ENCODE results near the gene PTPRZ1. TPM values are rescaled to one million over a fixed set of nuclear protein-coding genes. Genes with fewer than 3 reads are reported as not detected.

The PTPRZ1 gene
- total RNA-seq, 1 experiment from 2014 or later = not detected

- DNase-seq (ENCODE audit: extremely low read depth, low read depth) = no peak
Observed at GRCh38 chr7:121887634-121888033, 14.7 kb downstream of the PTPRZ1 start.

DNA sequence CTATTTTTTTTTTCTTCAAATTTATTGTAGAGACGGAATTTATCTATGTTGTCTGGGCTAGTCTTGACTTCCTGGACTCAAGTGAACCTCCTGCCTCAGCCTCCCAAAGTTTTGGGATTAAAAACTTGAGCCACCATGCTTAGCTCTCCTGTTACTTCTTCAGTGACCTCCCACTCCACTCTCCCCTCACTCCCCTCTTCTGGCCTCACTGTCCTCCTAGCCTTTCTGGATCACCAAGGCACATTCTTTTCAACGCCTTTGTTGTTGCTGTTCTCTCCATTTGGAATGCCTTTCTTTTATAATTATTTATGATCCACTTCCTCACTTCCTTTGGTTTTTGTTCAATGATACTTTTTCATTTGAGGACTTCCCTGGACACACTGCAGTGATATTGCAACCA, 17.9 kb downstream of the PTPRZ1 start:
- DNase-seq (ENCODE audit: extremely low read depth, low read depth) = no peak

DNA sequence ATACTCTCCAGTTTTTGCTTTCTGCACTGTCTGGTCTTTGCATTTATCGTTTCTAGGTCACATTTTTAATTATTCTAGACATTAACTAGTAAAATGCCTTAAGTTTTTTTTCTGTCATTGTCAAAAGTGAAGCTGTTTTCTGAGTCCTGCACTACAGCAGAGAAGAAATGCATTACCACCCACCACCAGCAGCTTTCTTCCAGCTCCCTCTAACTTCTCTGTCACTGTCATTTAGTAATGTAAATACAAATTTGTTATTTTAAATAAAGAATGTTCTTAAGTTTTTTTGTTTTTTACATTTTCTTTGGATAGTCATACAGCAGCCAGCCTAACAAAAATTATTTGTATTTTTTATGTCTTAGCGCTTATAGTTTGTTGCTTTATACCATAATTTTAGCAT, 18.8 kb downstream of the PTPRZ1 start:
- DNase-seq (ENCODE audit: extremely low read depth, low read depth) = no peak

- DNase-seq (ENCODE audit: extremely low read depth, low read depth) = no peak
Observed at GRCh38 chr7:121901026-121901425, 28.1 kb downstream of the PTPRZ1 start.

GRCh38 chr7:121904120-121904519, 31.2 kb downstream of the PTPRZ1 start:
- no peak for DNase-seq (ENCODE audit: extremely low read depth, low read depth)

GRCh38 chr7:121908042-121908441, 35.1 kb downstream of the PTPRZ1 start:
- no peak for DNase-seq (ENCODE audit: extremely low read depth, low read depth)

GRCh38 chr7:121909716-121910345, 36.9 kb downstream of the PTPRZ1 start:
- no peak for DNase-seq (ENCODE audit: extremely low read depth, low read depth)

DNA sequence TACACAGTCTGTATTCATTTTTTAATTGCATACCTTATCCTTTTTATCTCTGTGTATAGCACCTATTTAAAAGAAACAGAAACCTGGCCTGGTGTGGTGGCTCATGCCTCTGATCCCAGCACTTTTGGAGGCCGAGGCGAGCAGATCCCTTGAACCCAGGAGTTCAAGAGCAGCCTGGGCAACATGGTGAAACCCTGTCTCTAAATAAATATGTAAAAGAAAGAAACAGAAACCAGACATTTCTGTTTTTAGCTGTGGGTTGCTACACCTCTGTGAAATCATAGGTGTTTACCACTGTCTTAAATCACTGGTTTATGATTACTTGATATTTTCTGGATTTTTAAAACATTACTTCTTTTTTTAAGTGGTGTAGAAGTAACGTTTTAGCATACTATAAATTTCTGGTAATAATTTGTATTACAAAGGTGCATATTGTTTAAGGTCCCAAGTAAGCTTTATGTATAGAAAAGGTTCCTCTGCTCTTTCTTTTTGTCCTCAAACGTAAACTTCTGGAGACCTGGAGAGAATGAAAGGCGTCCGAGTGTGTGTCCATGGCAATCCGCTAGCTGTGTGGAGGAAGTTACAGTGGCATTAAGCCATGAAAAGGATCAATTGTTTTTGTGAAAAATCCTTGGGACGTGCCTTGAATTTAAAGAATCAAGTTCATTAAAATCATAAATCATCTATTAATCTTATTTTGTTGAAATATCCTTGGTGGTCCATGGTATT, 41.1 kb downstream of the PTPRZ1 start:
- DNase-seq (ENCODE audit: extremely low read depth, low read depth) = no peak

GRCh38 chr7:121914676-121915279, 41.8 kb downstream of the PTPRZ1 start:
- DNase-seq (ENCODE audit: extremely low read depth, low read depth) = no peak

- no peak for DNase-seq (ENCODE audit: extremely low read depth, low read depth)
Observed at GRCh38 chr7:121916211-121916610, 43.2 kb downstream of the PTPRZ1 start.

- no peak for DNase-seq (ENCODE audit: extremely low read depth, low read depth)
Observed at GRCh38 chr7:121919986-121920385, 47.0 kb downstream of the PTPRZ1 start.

DNA sequence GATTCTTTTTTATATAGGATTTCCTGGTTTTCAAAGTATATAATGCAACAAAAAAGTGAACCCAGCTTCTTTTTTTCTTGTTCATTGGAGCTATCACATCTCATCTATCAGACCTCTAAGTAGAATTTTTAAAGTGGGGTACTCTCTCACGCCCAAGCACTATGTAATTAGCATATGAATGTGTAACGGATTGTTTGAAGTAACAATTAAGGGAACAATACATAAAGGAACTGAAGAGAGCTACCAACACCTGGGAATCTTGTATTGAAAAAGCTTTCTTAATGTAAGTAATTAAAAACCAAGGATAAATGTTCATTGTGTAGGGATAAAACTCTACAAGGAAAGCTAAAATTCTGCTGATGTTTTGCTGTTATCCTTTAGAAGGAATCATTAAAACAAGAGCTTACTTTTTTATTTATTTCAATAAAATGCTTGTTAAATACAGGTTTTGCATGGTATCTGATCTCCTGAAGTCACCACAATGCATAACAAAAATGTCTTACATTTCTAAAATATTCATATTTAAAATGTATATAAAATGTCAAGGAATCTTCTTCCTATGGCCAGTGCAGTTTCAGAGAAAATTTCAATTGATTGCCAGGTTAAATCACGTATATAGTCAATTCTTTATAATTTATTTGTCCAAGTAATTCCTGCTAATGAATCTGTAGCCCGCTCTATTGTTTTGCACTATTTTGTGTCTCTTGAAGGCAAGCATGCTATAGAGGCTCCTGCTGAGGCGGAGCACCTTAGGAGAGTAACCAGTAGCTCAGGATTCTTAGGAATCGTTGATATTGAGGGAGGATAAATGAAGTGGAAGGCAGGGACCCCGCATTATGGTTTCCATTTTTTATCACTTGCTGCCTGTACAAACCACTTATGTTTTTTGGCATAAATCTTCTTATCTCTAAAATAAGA, 51.6 kb downstream of the PTPRZ1 start:
- DNase-seq (ENCODE audit: extremely low read depth, low read depth) = no peak

DNA sequence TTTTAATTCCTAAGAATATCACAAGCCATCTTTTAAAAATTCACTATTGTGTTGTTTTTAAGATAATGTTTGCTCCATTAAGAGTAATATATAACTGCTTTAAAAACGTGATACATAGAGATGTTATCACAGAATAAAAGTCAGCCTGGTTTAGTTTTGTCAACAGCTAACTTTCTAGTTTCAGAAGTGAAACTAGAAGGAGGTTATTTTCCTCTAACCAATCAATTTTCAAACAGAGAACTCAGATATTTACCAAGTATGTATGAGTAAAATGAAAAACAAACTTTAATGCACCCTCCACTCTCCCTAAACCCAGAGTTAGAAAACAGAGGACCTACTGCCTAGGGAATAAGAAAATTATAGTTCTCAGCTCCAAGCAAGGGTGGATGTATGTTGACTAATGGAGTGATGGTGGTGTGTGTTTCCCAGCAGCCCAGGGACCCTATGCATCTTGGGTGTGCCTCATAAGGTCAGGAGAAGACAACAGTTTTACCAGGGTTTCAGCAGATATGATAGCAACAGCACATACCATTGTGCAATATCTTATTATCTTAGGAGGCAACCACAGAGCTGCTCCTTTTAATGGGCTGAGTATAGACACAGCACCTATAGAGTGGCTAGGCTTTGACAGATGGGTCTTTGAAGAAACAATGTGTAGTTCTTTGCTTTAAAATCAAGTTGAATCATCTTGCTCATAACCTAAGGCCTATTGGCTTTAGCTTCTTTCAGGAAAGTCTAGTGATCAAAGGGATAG, 58.4 kb downstream of the PTPRZ1 start:
- DNase-seq (ENCODE audit: extremely low read depth, low read depth) = no peak

- DNase-seq (ENCODE audit: extremely low read depth, low read depth) = no peak
Observed at GRCh38 chr7:121932768-121933167, 59.8 kb downstream of the PTPRZ1 start.

DNA sequence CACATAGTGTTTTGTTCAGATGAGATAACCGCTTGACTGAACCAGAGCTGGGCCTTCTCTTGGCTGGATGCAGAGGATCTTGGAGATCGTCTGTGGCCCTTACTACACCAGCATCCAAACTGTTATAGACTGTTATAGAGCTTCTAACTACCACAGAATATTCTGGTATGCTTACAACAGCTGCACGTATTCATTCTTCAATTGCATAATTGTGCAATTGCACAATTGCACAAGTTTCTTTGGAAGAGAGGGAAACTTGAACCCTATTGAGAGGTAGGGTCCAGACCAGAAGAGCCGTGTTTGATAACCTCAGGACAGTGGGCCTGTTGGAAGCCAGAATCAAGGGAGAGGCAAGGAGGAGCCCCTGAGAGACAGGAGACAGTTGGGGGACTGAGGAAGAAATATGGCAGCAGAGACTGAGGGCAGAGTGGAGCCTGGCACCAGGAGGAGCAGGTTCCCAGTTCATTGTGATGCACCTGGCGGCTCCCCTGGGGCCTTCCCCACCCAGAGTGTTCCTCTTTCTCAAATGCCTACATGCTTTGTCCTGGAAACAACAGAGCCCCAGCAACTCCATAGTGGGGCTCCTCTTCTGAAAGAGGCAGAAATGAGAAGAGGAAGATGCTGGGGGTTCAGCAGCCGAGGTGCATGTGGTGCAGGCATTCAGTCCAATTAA, 64.1 kb downstream of the PTPRZ1 start:
- DNase-seq (ENCODE audit: extremely low read depth, low read depth) = no peak

GRCh38 chr7:121938429-121938996, 65.6 kb downstream of the PTPRZ1 start:
- no peak for DNase-seq (ENCODE audit: extremely low read depth, low read depth)

DNA sequence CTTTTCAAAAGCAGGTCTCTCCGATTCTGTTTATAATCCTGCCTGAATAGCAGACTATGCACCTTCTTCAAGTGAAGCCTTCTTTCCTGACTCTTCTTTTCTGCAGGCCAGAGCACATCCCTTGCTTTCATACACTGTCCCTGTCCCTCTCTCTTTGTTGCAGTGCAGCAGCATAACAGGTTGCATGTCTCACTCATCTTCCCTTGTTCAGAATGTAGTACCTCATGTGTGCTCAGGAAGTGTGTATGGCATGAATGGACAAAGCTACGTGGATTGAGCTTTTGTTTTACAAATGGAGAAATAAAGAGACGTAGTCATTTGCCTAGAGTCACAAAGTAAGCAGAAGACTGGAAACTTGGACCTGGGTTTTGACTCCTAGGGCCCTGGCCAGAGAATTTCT, 68.0 kb downstream of the PTPRZ1 start:
- DNase-seq (ENCODE audit: extremely low read depth, low read depth) = no peak

DNA sequence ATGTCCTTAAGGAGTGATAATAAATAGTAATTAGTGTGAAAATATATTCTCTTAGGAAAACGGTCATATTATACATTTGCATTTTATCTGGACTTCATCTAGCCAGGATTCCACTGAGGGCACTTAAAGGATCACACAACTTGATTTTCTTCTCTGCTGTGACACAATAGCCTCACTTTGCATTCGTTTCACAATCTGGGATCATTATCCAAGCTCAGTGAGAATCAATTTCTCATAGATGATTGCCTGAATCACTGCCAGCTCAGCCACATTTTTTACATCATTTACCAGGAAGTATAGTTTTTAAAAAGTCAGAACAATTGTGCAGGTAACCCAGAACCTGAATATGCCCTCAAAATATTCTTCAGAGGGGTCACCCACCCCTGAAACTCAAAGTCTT, 68.9 kb downstream of the PTPRZ1 start:
- DNase-seq (ENCODE audit: extremely low read depth, low read depth) = no peak

DNA sequence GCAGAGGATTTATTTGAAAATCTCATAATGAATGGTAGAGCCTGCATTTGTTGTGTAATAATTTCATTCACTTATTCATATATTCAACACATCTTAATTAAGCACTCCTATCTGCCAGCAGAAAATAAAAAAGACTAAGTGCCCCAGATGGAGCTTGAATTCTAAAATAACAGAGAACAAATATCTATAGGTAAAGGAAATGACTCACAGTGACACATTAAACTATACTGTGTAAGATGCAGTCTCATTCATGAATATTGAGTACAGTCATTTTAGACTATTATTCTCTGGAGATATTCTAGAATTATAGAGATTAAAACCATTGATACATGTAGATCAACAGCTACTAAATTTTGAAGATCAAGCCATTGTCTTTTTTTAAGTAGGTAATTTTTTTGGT, 72.1 kb downstream of the PTPRZ1 start:
- no peak for DNase-seq (ENCODE audit: extremely low read depth, low read depth)
